Nephron (organoid): ENCODE results near the gene ZC3H7B.

Source experiments
- H3K27ac Mint-ChIP-seq, 3 experiments: 2 replicates each; pipeline ENCODE4 v1.8.0; 2020; ENCODE audit warnings: mixed read lengths in 3 of 3, mild to moderate bottlenecking in 2 of 3, moderate library complexity in 1 of 3
- H3K27me3 Mint-ChIP-seq: 2 replicates; pipeline ENCODE4 v1.8.0; 2021; ENCODE audit warnings: low read depth, mild to moderate bottlenecking, moderate library complexity, mixed read lengths
- H3K36me3 Mint-ChIP-seq: 2 replicates; pipeline ENCODE4 v1.8.0; 2020; ENCODE audit warnings: low read depth, mixed read lengths
- H3K4me1 Mint-ChIP-seq: 2 replicates; pipeline ENCODE4 v1.8.0; 2020; ENCODE audit warnings: mixed read lengths
- H3K4me3 Mint-ChIP-seq, 3 experiments: 2 replicates each; pipeline ENCODE4 v1.8.0; 2020; ENCODE audit warnings: mild to moderate bottlenecking in 3 of 3, mixed read lengths in 3 of 3, moderate library complexity in 2 of 3
- H3K9me3 Mint-ChIP-seq: 2 replicates; pipeline ENCODE4 v1.8.0; 2020; ENCODE audit warnings: mixed read lengths
- CTCF ChIP-seq, 3 experiments: fragments of 200-600 bp; sonication (generic); IDR thresholded peaks; one replicate each; pipeline ENCODE4 v1.5.0; 2021; ENCODE audit warnings: antibody characterized with exemption in 3 of 3; ENCODE audit not compliant: unreplicated experiment in 3 of 3

Gene ZC3H7B

GRCh38 chr22:41365425-41365824 is 64.1 kb downstream of the ZC3H7B start:
- no peaks in the 10 kb centered on the region for H3K36me3 Mint-ChIP-seq
- no peak overlapping the region for H3K4me3 Mint-ChIP-seq
- no peaks in the 10 kb centered on the region for H3K27me3 Mint-ChIP-seq
- peaks cover 30% of the 10 kb centered on the region for H3K4me1 Mint-ChIP-seq
- peak overlapping the region in 1 of 3 experiments; percentile 16 for H3K27ac Mint-ChIP-seq
- no peak for TF ChIP-seq CTCF (IDR thresholded peaks at IDR 0.05; ENCODE audit: unreplicated experiment in 3 of 3)
- H3K9me3 Mint-ChIP-seq = no peaks in the 10 kb centered on the region

- H3K4me3 Mint-ChIP-seq = peak overlapping the region in 1 of 3 experiments; percentile 48
- H3K4me1 Mint-ChIP-seq = peaks cover 41% of the 10 kb centered on the region
- H3K27me3 Mint-ChIP-seq = no peaks in the 10 kb centered on the region
- H3K9me3 Mint-ChIP-seq = no peaks in the 10 kb centered on the region
- H3K27ac Mint-ChIP-seq = peak overlapping the region; percentile 52 to 84 (median 82)
- no peak for TF ChIP-seq CTCF (IDR thresholded peaks at IDR 0.05; ENCODE audit: unreplicated experiment in 3 of 3)
- no peaks in the 10 kb centered on the region for H3K36me3 Mint-ChIP-seq
Observed at GRCh38 chr22:41366323-41367029, 65.2 kb downstream of the ZC3H7B start.

- no peaks in the 10 kb centered on the region for H3K27me3 Mint-ChIP-seq
- peaks cover 44% of the 10 kb centered on the region for H3K4me1 Mint-ChIP-seq
- H3K27ac Mint-ChIP-seq = peak overlapping the region; percentile 70 to 90 (median 82)
- TF ChIP-seq CTCF (IDR thresholded peaks at IDR 0.05; ENCODE audit: unreplicated experiment in 3 of 3) = peak in 2 of 3 experiments; percentile 38
- H3K9me3 Mint-ChIP-seq = no peaks in the 10 kb centered on the region
- H3K4me3 Mint-ChIP-seq = peak overlapping the region; percentile 11 to 86 (median 69)
- no peaks in the 10 kb centered on the region for H3K36me3 Mint-ChIP-seq
Observed at GRCh38 chr22:41367039-41367679, 65.8 kb downstream of the ZC3H7B start.

- H3K27me3 Mint-ChIP-seq = no peaks in the 10 kb centered on the region
- peaks cover 44% of the 10 kb centered on the region for H3K4me1 Mint-ChIP-seq
- H3K4me3 Mint-ChIP-seq = peak overlapping the region; percentile 61 to 86 (median 77)
- peak overlapping the region; percentile 70 to 90 (median 82) for H3K27ac Mint-ChIP-seq
- no peaks in the 10 kb centered on the region for H3K9me3 Mint-ChIP-seq
- H3K36me3 Mint-ChIP-seq = no peaks in the 10 kb centered on the region
- TF ChIP-seq CTCF (IDR thresholded peaks at IDR 0.05; ENCODE audit: unreplicated experiment in 3 of 3) = no peak
Observed at GRCh38 chr22:41367680-41368542, 66.6 kb downstream of the ZC3H7B start.

- no peaks in the 10 kb centered on the region for H3K27me3 Mint-ChIP-seq
- no peak for TF ChIP-seq CTCF (IDR thresholded peaks at IDR 0.05; ENCODE audit: unreplicated experiment in 3 of 3)
- H3K9me3 Mint-ChIP-seq = no peaks in the 10 kb centered on the region
- H3K27ac Mint-ChIP-seq = peak overlapping the region in 2 of 3 experiments; percentile 73 to 92
- H3K4me3 Mint-ChIP-seq = peak overlapping the region in 2 of 3 experiments; percentile 5 to 66
- H3K36me3 Mint-ChIP-seq = no peaks in the 10 kb centered on the region
- peaks cover 44% of the 10 kb centered on the region for H3K4me1 Mint-ChIP-seq
Observed at GRCh38 chr22:41368543-41369423, 67.5 kb downstream of the ZC3H7B start.
